Measurements from ENCODE around the gene ANO10.
"Not testable (repeated sequence)": the region's sequence is repeated elsewhere in the genome, so short reads cannot be mapped to it uniquely, and the experiment has no call there.

- TF ChIP-seq MAX (IDR thresholded peaks at IDR 0.05; ENCODE audit: insufficient read depth, insufficient read length); CTCF (IDR thresholded peaks at IDR 0.05; ENCODE audit: extremely low read depth in 1 of 2, insufficient read depth in 1 of 2, low read depth in 1 of 2, low read length in 2 of 2); EZH2 (IDR thresholded peaks at IDR 0.05; ENCODE audit: borderline replicate concordance, low read depth, low read length, severe bottlenecking); POLR2AphosphoS5 (IDR thresholded peaks at IDR 0.05; ENCODE audit: insufficient read depth, low read depth, low read length); POLR2A (IDR thresholded peaks at IDR 0.05; ENCODE audit: low read depth, low read length); FOS (IDR thresholded peaks at IDR 0.05; ENCODE audit: borderline replicate concordance, insufficient read depth, low read length); JUN (IDR thresholded peaks at IDR 0.05; ENCODE audit: borderline replicate concordance, insufficient read depth, insufficient read length, low read depth): not testable (repeated sequence)
Observed at GRCh38 chr3:43565661-43566341, 56.0 kb downstream of the ANO10 start.
